Right kidney (tissue), 1 donor: ENCODE data around the gene GPR3.
A peak's percentile ranks its signal among the peaks of the same experiment; 100 is the strongest.

Source experiments
- DNase-seq: peaks from one replicate; pipeline ENCODE4 v3.0.0-alpha.2; 2016

Gene GPR3

GRCh38 chr1:27358038-27358927, 34.1 kb upstream of the GPR3 start:
- no peak for DNase-seq

DNA sequence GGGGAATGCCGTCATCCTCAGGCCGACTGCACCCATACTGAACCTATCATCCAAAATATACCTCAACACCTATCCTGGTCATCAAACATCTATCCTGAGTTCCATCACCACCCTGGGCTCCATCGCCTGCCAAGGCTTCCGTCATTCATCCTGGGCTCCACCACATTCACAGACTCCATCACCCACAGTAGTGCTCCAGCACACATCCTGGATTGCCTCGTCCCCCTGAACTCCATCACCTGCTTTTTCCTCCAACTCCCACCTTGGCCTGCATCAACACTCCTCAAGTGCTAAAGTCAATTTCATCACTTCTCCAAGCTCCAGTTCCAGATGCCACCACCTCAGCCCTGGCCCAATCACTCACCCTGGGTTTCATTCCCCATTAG, 33.5 kb upstream of the GPR3 start:
- no peak for DNase-seq

- no peak for DNase-seq
Observed at GRCh38 chr1:27359822-27360158, 32.6 kb upstream of the GPR3 start.

DNA sequence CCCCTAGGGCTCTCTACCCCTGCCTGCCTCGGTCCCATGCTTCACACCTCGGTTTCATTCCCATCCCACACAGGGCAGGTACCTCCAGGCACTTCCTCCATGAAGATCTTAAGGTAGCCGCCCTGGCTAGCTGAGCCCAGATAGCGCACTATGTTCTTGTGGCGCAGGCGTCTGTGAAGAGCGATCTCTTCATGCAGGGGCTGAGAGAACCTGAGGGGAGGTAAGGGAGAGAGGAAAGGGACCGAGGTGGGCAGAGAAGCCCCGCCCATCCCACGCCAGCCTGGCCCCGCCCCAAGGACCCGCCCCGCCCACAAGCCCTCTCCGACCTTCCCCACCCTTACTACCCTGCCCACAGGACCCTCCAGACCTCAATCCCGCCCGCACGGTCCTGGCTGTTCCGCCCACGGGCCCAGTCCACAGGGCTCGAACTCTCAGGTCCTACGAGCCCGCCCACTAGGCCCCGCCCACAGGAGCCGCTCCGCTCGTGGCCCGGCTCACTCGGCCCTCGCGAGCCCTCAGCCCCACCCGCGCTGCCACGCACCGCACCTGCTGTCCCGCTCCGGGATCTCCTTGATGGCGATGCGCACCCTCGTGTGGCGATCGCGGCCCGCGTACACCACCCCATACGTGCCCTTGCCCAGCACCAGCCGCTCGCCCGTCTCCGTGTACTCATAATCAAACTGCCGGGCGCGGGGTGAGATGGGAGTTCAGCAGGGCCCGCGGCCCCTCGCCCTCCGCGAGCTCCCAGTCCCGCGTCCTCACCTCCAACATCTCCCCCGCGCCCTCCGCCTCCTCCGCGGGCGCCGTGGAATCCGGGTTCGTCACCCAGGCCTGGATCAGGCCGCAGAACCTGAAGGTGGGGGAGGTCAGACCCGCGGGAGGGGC, 32.0 kb upstream of the GPR3 start:
- DNase-seq, result no peak

GRCh38 chr1:27361044-27361402, 31.4 kb upstream of the GPR3 start:
- DNase-seq, result no peak

GRCh38 chr1:27361553-27361952, 30.9 kb upstream of the GPR3 start:
- no peak for DNase-seq

- DNase-seq, result no peak
Observed at GRCh38 chr1:27363766-27364695, 28.4 kb upstream of the GPR3 start.

GRCh38 chr1:27364696-27365371, 27.6 kb upstream of the GPR3 start:
- DNase-seq, result no peak

- peak; percentile 82 for DNase-seq
Observed at GRCh38 chr1:27365372-27366112, 26.9 kb upstream of the GPR3 start.

DNA sequence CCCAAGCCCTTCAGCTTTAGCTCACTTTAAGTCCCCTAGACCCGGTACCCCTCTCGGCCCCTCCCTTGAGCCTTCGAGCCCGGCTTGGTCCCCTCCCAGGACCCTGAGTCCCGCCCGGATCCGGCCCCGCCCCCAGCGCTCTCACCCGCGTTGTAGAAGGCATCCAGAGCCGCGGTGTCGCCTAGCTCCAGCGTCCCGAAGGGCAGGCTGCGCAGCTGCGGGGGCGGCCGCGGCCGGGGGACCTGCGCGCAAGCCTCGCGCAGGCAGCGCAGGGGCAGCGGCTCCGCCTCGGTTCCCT, 26.4 kb upstream of the GPR3 start:
- peak; percentile 84 for DNase-seq

- peak; percentile 80 for DNase-seq
Observed at GRCh38 chr1:27366411-27367159, 25.8 kb upstream of the GPR3 start, which contains the start of gene MAP3K6. TSS of gene MAP3K6 (minus strand) at chr1:27366961. CDS start at chr1:27366597, 364 bp downstream.

- DNase-seq, result no peak
Observed at GRCh38 chr1:27367160-27367650, 25.2 kb upstream of the GPR3 start.

GRCh38 chr1:27368869-27369582, 23.4 kb upstream of the GPR3 start:
- no peak for DNase-seq

DNA sequence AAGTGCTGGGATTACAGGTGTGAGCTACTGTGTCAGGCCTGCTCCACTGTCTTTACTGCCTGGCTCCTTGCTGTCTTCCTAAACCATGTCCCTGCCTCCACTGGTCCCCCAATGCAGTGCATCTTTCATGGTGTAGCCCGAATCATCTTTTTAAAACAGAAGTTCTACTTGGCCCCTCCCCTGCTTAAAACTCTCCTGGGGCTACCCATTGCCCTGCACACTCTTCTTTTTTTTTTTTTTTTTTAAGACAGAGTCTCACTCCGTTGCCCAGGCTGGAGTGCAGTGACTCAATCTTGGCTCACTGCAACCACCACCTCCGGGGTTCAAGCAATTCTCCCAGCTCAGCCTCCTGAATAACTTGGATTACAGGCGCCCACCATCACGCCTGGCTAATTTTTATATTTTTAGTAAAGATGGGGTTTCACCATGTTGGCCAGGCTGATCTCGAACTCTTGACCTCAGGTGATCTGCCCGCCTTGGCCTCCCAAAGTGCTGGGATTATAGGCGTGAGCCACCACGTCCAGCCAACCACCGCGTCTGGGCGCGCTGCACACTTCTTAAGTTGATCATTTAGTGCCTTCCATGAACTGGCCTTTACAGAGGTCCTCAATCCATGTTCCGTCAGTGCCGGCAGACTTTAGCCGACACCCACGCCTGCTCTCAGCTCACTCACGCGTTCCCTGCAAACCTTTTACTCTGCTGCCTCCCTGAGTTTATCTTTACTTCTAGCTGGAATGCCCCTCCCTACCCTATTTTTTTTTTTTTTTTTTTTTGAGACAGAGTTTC, 20.2 kb upstream of the GPR3 start:
- no peak for DNase-seq

GRCh38 chr1:27372808-27373690, 19.4 kb upstream of the GPR3 start:
- DNase-seq, result no peak

DNA sequence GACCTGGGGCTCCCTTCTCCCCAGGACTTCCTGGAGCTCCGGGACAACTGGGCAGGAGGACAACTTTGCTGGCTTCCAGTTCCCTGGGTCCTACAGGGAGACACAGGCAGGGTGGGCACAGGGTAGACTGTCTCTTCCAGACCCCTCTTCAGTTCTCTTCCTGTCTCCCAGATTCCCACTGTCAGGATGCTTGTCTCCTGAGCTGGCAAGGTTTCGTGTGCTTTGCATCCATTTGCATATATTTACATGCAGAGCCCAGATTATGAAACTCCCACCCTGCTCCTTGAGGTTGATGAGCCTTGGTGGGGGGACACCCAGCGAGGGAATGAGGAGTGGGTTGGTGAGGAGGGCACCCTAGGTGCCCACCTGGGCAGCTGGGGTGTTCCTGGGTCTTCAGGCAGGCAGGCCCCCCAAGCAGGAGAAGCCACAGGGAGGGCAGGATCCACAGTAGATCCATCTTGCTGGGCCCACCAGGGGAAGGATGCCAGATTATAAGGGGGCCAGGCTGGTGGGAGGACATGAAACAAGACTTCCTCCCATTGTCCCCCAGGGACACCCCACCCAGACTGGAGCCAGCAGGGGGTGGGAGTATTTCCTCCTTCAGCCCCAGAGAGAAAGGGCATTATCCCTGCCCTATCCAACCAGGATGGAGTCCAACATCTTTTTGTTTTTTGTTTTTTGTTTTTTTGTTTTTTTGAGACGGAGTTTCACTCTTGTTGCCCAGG, 17.9 kb upstream of the GPR3 start, which contains the start of gene FCN3:
Gene FCN3 (minus strand): TSS at position 463 of the 725 bp plus-strand sequence. CDS start 6 bp downstream, at position 457.
- DNase-seq, result no peak
